GM06990 (cell line): ENCODE results near the gene DHFR2.
"Not testable (repeated sequence)": the region's sequence is repeated elsewhere in the genome, so short reads cannot be mapped to it uniquely, and the experiment has no call there.

ENCODE experiments used
- DNase-seq: peaks from one replicate; pipeline ENCODE4 v3.0.0-alpha.2; 2011; ENCODE audit not compliant: insufficient read length; ENCODE audit errors: extremely low read depth
- H3K27me3 ChIP-seq: replicated peaks from 2 replicates; pipeline ENCODE4 v1.6.0; 2011; ENCODE audit warnings: low read length; ENCODE audit not compliant: control insufficient read depth, insufficient read depth
- H3K36me3 ChIP-seq: 2 replicates; pipeline ENCODE4 v1.5.1; 2011; ENCODE audit warnings: low read length; ENCODE audit not compliant: control insufficient read depth, insufficient read depth
- H3K4me3 ChIP-seq: replicated peaks from 2 replicates; pipeline ENCODE4 v1.5.1; 2011; ENCODE audit warnings: low read depth, mild to moderate bottlenecking, control low read depth, low read length
- CTCF ChIP-seq: IDR thresholded peaks from 2 replicates; pipeline ENCODE4 v1.5.1; 2011; ENCODE audit warnings: low read length, control low read depth, mild to moderate bottlenecking, inconsistent platforms; ENCODE audit not compliant: insufficient read depth, poor library complexity, severe bottlenecking

DHFR2 gene

GRCh38 chr3:94082391-94082937, 19.7 kb upstream of the DHFR2 start:
- no peak for TF ChIP-seq CTCF
- Histone ChIP-seq H3K27me3 (no peaks in the 10 kb centered on the region), H3K36me3 (no peaks in the 10 kb centered on the region; the same call in none of the 2 replicates), H3K4me3 (no peak overlapping the region)
- no peak for DNase-seq

- H3K4me3 ChIP-seq: no peak overlapping the region
- TF ChIP-seq CTCF: no peak
- no peak for DNase-seq
- no peaks in the 10 kb centered on the region for H3K27me3 ChIP-seq
- no peaks in the 10 kb centered on the region; the same call in none of the 2 replicates for H3K36me3 ChIP-seq
Observed at GRCh38 chr3:94081884-94082283, 19.2 kb upstream of the DHFR2 start.

- H3K27me3 ChIP-seq, H3K4me3 ChIP-seq, DNase-seq, H3K36me3 ChIP-seq: not testable (repeated sequence)
Observed at GRCh38 chr3:94080552-94080951, 17.8 kb upstream of the DHFR2 start.

- DNase-seq: no peak
- no peaks in the 10 kb centered on the region; the same call in none of the 2 replicates for H3K36me3 ChIP-seq
- H3K27me3 ChIP-seq: no peaks in the 10 kb centered on the region
- TF ChIP-seq CTCF: no peak
- no peak overlapping the region for H3K4me3 ChIP-seq
Observed at GRCh38 chr3:94076055-94076454, 13.3 kb upstream of the DHFR2 start.

GRCh38 chr3:94071713-94072284, 9.1 kb upstream of the DHFR2 start:
- DNase-seq: no peak
- Histone ChIP-seq H3K4me3 (no peak overlapping the region), H3K27me3 (no peaks in the 10 kb centered on the region), H3K36me3 (peaks cover 3% of the 10 kb centered on the region)
- no peak for TF ChIP-seq CTCF

GRCh38 chr3:94070341-94070911, 7.7 kb upstream of the DHFR2 start:
- Histone ChIP-seq H3K36me3 (peaks cover 3% of the 10 kb centered on the region), H3K4me3 (no peak overlapping the region), H3K27me3 (no peaks in the 10 kb centered on the region)
- DNase-seq: no peak
- TF ChIP-seq CTCF: no peak
